ENCODE data around the gene CNST.

The CNST gene

DNA sequence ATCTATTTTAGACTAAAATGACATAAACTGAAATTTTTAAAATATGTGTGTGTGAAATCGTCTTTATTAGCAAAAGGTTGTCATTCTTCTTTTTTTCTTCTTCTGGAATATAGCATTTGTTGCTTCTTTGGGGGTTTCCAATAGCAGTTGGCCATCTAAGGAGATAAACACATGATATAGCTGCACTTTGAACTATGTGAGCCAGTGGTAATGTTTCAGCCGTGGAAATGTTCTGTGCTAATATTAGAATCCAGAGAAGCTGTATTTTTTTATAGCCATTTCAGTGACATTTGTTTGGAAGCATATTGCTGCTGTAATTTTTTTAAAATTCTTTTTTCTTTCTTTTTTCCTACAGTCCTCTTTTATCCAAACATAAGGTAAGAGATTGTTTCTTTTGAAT lies 75.1 kb downstream of the CNST start:
- Histone ChIP-seq H2BK120ac (ENCODE audit: low read depth, low read length) (no peak overlapping the region), H3K36me3 (ENCODE audit: control insufficient read depth, insufficient read depth, low read length) (no peaks in the 10 kb centered on the region), H3K4me2 (ENCODE audit: low read length) (no peak overlapping the region), H3K27me3 (ENCODE audit: insufficient read depth, low read length, poor library complexity) (no peaks in the 10 kb centered on the region), H3K18ac (ENCODE audit: low read length) (no peak overlapping the region), H3K9ac (ENCODE audit: low read length) (no peak overlapping the region), H3K79me1 (ENCODE audit: low read length) (no peaks in the 10 kb centered on the region), H3K4me1 (ENCODE audit: control insufficient read depth, low read depth, low read length) (no peaks in the 10 kb centered on the region), H3K56ac (ENCODE audit: low read length) (no peak overlapping the region), H4K8ac (ENCODE audit: low read depth, low read length) (no peak overlapping the region), H3K4ac (ENCODE audit: low read depth, low read length) (no peak overlapping the region), H2AK5ac (ENCODE audit: low read length) (no peak overlapping the region), H4K5ac (ENCODE audit: low read length) (no peak overlapping the region), H2BK5ac (ENCODE audit: low read length) (no peak overlapping the region), H3K79me2 (ENCODE audit: control insufficient read depth, insufficient read depth, low read length) (no peaks in the 10 kb centered on the region), H2BK15ac (replicated peaks; ENCODE audit: low read depth) (no peak overlapping the region), H3K4me3 (ENCODE audit: low read length) (no peak overlapping the region), H3K23ac (ENCODE audit: low read length) (no peak overlapping the region), H3K27ac (ENCODE audit: low read depth, low read length) (no peak overlapping the region)
- no peak for DNase-seq
- WGBS (ENCODE audit: extremely low coverage, insufficient coverage, low lambda C conversion rate) = no CpG with 5 or more reads among the region's 2 CpGs

GRCh38 chr1:246642719-246643118 lies 76.5 kb downstream of the CNST start:
- H3K27ac ChIP-seq (ENCODE audit: low read depth, low read length) = no peak overlapping the region
- H3K36me3 ChIP-seq (ENCODE audit: control insufficient read depth, insufficient read depth, low read length) = no peaks in the 10 kb centered on the region
- H3K79me2 ChIP-seq (ENCODE audit: control insufficient read depth, insufficient read depth, low read length) = no peaks in the 10 kb centered on the region
- H2AK5ac ChIP-seq (ENCODE audit: low read length) = no peak overlapping the region
- WGBS (ENCODE audit: extremely low coverage, insufficient coverage, low lambda C conversion rate) = no CpG with 5 or more reads among the region's 6 CpGs
- no peak overlapping the region for H3K4me2 ChIP-seq (ENCODE audit: low read length)
- H2BK15ac ChIP-seq (replicated peaks; ENCODE audit: low read depth) = no peak overlapping the region
- DNase-seq = no peak
- no peak overlapping the region for H4K8ac ChIP-seq (ENCODE audit: low read depth, low read length)
- H3K23ac ChIP-seq (ENCODE audit: low read length) = no peak overlapping the region
- no peak overlapping the region for H3K56ac ChIP-seq (ENCODE audit: low read length)
- H3K4ac ChIP-seq (ENCODE audit: low read depth, low read length) = no peak overlapping the region
- no peak overlapping the region for H2BK5ac ChIP-seq (ENCODE audit: low read length)
- no peak overlapping the region for H3K9ac ChIP-seq (ENCODE audit: low read length)
- no peak overlapping the region for H3K4me3 ChIP-seq (ENCODE audit: low read length)
- H3K18ac ChIP-seq (ENCODE audit: low read length) = no peak overlapping the region
- H2BK120ac ChIP-seq (ENCODE audit: low read depth, low read length) = no peak overlapping the region
- no peaks in the 10 kb centered on the region for H3K79me1 ChIP-seq (ENCODE audit: low read length)
- H3K27me3 ChIP-seq (ENCODE audit: insufficient read depth, low read length, poor library complexity) = no peaks in the 10 kb centered on the region
- H4K5ac ChIP-seq (ENCODE audit: low read length) = no peak overlapping the region
- no peaks in the 10 kb centered on the region for H3K4me1 ChIP-seq (ENCODE audit: control insufficient read depth, low read depth, low read length)

DNA sequence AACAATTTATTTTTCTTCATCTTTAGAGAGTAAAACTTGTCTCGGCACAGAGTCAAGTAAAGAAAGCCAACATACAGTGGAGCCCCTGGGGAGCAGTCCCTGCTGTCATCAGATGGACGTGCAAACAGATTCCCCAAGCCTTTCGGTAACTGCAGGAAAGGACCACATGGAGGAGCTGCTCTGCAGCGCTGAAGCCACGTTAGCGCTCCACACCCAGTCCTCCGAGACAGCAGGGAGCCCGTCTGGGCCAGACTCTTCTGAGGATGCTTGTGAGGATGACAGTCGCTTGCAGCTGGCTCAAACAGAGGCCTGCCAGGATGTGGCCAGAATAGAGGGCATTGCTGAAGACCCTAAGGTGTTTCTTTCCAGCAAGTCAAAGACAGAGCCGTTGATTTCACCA lies 80.9 kb downstream of the CNST start:
- Histone ChIP-seq H2BK120ac (ENCODE audit: low read depth, low read length) (no peak overlapping the region), H3K9ac (ENCODE audit: low read length) (no peak overlapping the region), H3K4me1 (ENCODE audit: control insufficient read depth, low read depth, low read length) (no peaks in the 10 kb centered on the region), H2BK15ac (replicated peaks; ENCODE audit: low read depth) (no peak overlapping the region), H2AK5ac (ENCODE audit: low read length) (no peak overlapping the region), H3K4me2 (ENCODE audit: low read length) (no peak overlapping the region), H4K8ac (ENCODE audit: low read depth, low read length) (no peak overlapping the region), H3K18ac (ENCODE audit: low read length) (no peak overlapping the region), H2BK5ac (ENCODE audit: low read length) (no peak overlapping the region), H3K27ac (ENCODE audit: low read depth, low read length) (no peak overlapping the region), H3K79me2 (ENCODE audit: control insufficient read depth, insufficient read depth, low read length) (no peaks in the 10 kb centered on the region), H3K27me3 (ENCODE audit: insufficient read depth, low read length, poor library complexity) (no peaks in the 10 kb centered on the region), H3K56ac (ENCODE audit: low read length) (no peak overlapping the region), H3K79me1 (ENCODE audit: low read length) (no peaks in the 10 kb centered on the region), H4K5ac (ENCODE audit: low read length) (no peak overlapping the region), H3K23ac (ENCODE audit: low read length) (no peak overlapping the region), H3K4me3 (ENCODE audit: low read length) (no peak overlapping the region), H3K36me3 (ENCODE audit: control insufficient read depth, insufficient read depth, low read length) (no peaks in the 10 kb centered on the region), H3K4ac (ENCODE audit: low read depth, low read length) (no peak overlapping the region)
- DNase-seq = peak; percentile 92
- WGBS (ENCODE audit: extremely low coverage, insufficient coverage, low lambda C conversion rate) = no CpG with 5 or more reads among the region's 10 CpGs

DNA sequence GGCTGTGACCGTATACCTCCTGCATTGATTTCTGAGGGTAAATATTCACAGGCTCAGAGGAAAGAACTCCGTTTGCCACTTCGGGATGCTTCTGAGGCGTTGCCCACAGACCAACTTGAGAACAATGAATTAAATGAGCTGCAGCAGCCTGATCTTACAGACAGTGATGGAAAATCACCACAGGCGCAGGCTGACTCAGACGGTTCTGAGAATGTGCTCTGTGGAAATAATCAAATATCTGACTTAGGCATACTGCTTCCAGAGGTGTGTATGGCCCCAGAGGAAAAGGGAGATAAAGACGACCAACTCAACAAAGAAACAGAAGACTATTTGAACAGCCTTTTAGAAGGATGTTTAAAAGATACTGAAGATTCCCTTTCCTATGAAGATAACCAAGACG lies 81.3 kb downstream of the CNST start:
- Histone ChIP-seq H2BK120ac (ENCODE audit: low read depth, low read length) (no peak overlapping the region), H2BK5ac (ENCODE audit: low read length) (no peak overlapping the region), H3K27me3 (ENCODE audit: insufficient read depth, low read length, poor library complexity) (no peaks in the 10 kb centered on the region), H3K27ac (ENCODE audit: low read depth, low read length) (no peak overlapping the region), H3K18ac (ENCODE audit: low read length) (no peak overlapping the region), H3K4ac (ENCODE audit: low read depth, low read length) (no peak overlapping the region), H3K36me3 (ENCODE audit: control insufficient read depth, insufficient read depth, low read length) (no peaks in the 10 kb centered on the region), H2AK5ac (ENCODE audit: low read length) (no peak overlapping the region), H3K4me2 (ENCODE audit: low read length) (no peak overlapping the region), H3K56ac (ENCODE audit: low read length) (no peak overlapping the region), H4K5ac (ENCODE audit: low read length) (no peak overlapping the region), H4K8ac (ENCODE audit: low read depth, low read length) (no peak overlapping the region), H3K4me1 (ENCODE audit: control insufficient read depth, low read depth, low read length) (no peaks in the 10 kb centered on the region), H2BK15ac (replicated peaks; ENCODE audit: low read depth) (no peak overlapping the region), H3K23ac (ENCODE audit: low read length) (no peak overlapping the region), H3K4me3 (ENCODE audit: low read length) (no peak overlapping the region), H3K9ac (ENCODE audit: low read length) (no peak overlapping the region), H3K79me1 (ENCODE audit: low read length) (no peaks in the 10 kb centered on the region), H3K79me2 (ENCODE audit: control insufficient read depth, insufficient read depth, low read length) (no peaks in the 10 kb centered on the region)
- no CpG with 5 or more reads among the region's 8 CpGs for WGBS (ENCODE audit: extremely low coverage, insufficient coverage, low lambda C conversion rate)
- DNase-seq = peak; percentile 14

DNA sequence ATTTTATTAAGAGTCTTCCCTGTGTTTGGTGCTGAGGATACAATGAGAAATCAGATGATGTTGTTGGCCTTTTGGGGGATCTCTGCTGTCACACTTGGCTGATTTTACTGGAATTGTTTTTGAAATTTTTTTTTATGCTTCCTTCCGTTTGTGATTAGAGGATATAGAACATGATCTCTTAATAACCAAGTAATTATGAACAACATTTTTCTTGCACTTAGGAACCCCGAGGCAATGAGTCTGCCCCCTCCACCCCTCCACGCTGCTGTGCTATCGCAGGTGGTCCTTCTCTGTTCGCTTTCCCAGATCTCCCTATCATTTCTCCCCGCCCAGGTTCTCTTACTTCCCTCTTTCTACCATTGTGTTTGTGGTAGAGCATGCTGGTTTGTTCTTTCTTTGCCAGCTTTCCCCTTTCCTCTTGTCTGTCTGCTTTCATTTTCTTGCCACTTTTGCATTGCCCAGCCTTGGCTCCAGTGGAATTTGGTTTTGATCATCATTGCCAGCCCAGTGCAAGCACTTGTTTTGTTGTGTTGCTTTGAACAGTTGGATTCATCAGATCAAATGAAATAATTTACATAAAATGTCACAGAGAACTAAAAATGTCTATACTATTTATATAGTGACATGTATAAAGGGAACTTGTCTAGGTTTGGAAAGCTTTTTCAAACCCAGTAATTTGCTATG lies 84.9 kb downstream of the CNST start:
- Histone ChIP-seq H3K4me2 (ENCODE audit: low read length) (no peak overlapping the region), H4K5ac (ENCODE audit: low read length) (no peak overlapping the region)
- no CpG with 5 or more reads among the region's 6 CpGs for WGBS (ENCODE audit: extremely low coverage, insufficient coverage, low lambda C conversion rate)

GRCh38 chr1:246658567-246658966 lies 92.3 kb downstream of the CNST start:
- Histone ChIP-seq H3K4me2 (ENCODE audit: low read length) (no peak overlapping the region), H3K4me1 (ENCODE audit: control insufficient read depth, low read depth, low read length) (no peaks in the 10 kb centered on the region), H3K79me2 (ENCODE audit: control insufficient read depth, insufficient read depth, low read length) (no peaks in the 10 kb centered on the region), H4K8ac (ENCODE audit: low read depth, low read length) (no peak overlapping the region), H4K5ac (ENCODE audit: low read length) (no peak overlapping the region), H3K27me3 (ENCODE audit: insufficient read depth, low read length, poor library complexity) (no peaks in the 10 kb centered on the region), H3K9ac (ENCODE audit: low read length) (no peak overlapping the region), H3K4ac (ENCODE audit: low read depth, low read length) (no peak overlapping the region), H3K18ac (ENCODE audit: low read length) (no peak overlapping the region), H3K23ac (ENCODE audit: low read length) (no peak overlapping the region), H2AK5ac (ENCODE audit: low read length) (no peak overlapping the region), H3K4me3 (ENCODE audit: low read length) (no peak overlapping the region), H3K56ac (ENCODE audit: low read length) (no peak overlapping the region), H3K36me3 (ENCODE audit: control insufficient read depth, insufficient read depth, low read length) (no peaks in the 10 kb centered on the region), H2BK5ac (ENCODE audit: low read length) (no peak overlapping the region), H3K27ac (ENCODE audit: low read depth, low read length) (no peak overlapping the region), H2BK120ac (ENCODE audit: low read depth, low read length) (no peak overlapping the region), H3K79me1 (ENCODE audit: low read length) (no peaks in the 10 kb centered on the region), H2BK15ac (replicated peaks; ENCODE audit: low read depth) (no peak overlapping the region)
- DNase-seq = no peak
- no CpG with 5 or more reads among the region's 6 CpGs for WGBS (ENCODE audit: extremely low coverage, insufficient coverage, low lambda C conversion rate)

More for the DNA sequence above, 84.9 kb downstream of the CNST start:
- Histone ChIP-seq H3K27me3 (ENCODE audit: insufficient read depth, low read length, poor library complexity) (no peaks in the 10 kb centered on the region), H2BK120ac (ENCODE audit: low read depth, low read length) (no peak overlapping the region), H3K4ac (ENCODE audit: low read depth, low read length) (no peak overlapping the region), H4K8ac (ENCODE audit: low read depth, low read length) (no peak overlapping the region), H2BK5ac (ENCODE audit: low read length) (no peak overlapping the region), H3K18ac (ENCODE audit: low read length) (no peak overlapping the region), H3K36me3 (ENCODE audit: control insufficient read depth, insufficient read depth, low read length) (no peaks in the 10 kb centered on the region), H3K27ac (ENCODE audit: low read depth, low read length) (no peak overlapping the region), H3K79me1 (ENCODE audit: low read length) (no peaks in the 10 kb centered on the region), H2BK15ac (replicated peaks; ENCODE audit: low read depth) (no peak overlapping the region), H3K4me3 (ENCODE audit: low read length) (no peak overlapping the region), H3K79me2 (ENCODE audit: control insufficient read depth, insufficient read depth, low read length) (no peaks in the 10 kb centered on the region), H2AK5ac (ENCODE audit: low read length) (no peak overlapping the region), H3K56ac (ENCODE audit: low read length) (no peak overlapping the region), H3K9ac (ENCODE audit: low read length) (no peak overlapping the region), H3K4me1 (ENCODE audit: control insufficient read depth, low read depth, low read length) (no peaks in the 10 kb centered on the region), H3K23ac (ENCODE audit: low read length) (no peak overlapping the region)
- DNase-seq = no peak

All from mesendoderm (in vitro differentiated cells).